Measurements from ENCODE around the gene SSH3. TPM values are rescaled to one million over a fixed set of nuclear protein-coding genes. Genes with fewer than 3 reads are reported as not detected.

The SSH3 gene
- polyA plus RNA-seq, 1 donor: 20.5 TPM

DNA sequence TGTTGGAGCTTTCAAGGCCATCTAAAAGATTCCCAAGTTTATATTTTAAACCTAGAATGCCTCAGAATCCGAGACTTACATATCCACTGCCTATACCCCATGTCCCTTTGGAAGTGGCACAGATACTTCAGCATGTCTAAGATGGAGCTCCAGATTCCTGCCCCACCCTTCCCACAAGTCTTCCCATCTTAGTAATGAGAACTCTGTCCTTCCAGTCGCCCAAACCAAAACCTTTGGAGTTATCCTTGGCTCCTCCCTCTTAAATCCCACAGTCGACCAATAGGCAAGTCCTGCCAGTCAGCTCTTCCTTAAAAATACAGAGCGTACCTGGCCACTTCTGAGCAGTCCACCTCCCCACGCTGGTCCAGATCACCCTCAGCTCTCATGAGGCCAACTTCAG is 45.7 kb downstream of the SSH3 start:
- no peak for DNase-seq

DNA sequence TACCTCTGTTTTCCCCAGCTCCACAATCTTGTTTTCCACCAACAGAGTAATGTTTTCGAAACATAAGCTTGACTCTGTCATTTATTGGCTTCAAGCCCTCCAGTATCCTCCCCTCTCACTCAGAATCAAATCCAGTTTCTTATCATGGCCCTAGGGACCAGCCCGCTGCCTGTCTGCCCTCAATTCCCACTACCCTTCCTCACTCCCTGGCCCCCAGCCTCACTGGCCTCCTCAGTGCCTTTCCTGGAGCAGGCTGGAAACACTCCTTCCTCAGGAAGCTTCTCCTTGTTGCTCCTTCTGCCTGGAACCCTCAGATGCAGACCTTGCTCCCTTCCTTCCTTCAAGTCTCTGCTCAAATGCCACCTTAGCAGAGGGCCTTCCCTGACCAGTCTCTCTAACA is 46.1 kb downstream of the SSH3 start:
- DNase-seq: no peak

DNA sequence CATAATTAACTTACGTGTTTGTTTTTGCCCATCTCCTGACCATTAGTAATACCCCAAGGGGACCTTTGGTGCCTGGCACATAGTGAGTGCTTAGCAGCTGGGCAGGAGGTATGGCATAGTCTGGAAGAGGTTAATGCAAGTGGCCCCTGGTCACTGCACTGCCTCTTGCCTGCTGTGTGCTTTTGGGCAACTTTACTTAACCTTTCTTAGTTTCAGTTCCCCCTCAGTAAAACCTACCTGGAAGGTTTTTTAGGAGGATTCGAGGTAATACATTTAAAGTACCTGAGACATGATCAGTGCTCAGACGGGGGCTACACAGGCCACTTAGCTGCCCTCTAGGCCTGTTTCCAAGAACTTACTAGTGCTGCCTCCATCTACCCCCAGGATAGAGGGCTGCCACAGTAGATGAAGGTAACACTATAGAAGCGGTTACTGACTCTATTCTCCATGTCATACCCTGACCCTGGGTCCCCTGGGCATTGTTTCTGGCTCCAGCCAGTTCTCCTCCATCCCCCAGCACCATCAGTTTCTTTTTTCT is 46.7 kb downstream of the SSH3 start:
- DNase-seq: no peak

DNA sequence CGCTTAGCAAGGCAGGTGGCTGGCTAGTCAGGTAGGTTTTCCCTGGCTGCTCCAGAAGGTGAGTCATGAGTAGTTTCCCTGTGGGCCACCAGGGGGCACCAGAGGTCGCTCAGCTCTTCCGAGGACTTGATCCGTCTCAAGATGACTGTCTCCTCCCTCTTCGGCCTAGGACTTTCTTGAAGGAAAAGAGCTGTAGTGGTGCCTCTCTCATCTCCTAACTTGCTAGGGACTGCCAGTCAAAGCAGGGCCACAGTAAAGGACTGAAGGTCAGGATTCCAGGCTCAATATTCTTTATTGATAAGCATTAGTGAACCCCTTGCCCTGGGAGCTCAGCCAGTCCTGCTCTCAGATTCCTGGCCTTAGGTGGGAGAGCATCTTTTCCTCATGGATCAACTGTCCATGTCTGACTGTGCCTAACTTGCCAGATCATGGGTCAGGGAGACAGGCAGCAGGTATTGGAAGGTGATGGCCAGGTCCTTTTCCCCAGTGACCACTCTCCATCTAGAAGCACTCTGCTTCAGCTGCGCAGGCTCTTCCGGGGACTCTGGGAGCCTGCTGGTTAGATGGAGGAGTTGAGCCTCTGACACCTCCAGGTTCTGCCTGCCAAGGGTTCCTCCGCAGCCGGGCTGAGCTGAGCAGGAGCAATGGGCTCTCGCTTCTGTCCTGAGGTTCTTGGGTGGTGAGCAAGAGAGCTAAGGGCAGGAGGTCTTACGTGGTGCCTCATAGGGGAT is 48.1 kb downstream of the SSH3 start:
- DNase-seq: peak; percentile 78

DNA sequence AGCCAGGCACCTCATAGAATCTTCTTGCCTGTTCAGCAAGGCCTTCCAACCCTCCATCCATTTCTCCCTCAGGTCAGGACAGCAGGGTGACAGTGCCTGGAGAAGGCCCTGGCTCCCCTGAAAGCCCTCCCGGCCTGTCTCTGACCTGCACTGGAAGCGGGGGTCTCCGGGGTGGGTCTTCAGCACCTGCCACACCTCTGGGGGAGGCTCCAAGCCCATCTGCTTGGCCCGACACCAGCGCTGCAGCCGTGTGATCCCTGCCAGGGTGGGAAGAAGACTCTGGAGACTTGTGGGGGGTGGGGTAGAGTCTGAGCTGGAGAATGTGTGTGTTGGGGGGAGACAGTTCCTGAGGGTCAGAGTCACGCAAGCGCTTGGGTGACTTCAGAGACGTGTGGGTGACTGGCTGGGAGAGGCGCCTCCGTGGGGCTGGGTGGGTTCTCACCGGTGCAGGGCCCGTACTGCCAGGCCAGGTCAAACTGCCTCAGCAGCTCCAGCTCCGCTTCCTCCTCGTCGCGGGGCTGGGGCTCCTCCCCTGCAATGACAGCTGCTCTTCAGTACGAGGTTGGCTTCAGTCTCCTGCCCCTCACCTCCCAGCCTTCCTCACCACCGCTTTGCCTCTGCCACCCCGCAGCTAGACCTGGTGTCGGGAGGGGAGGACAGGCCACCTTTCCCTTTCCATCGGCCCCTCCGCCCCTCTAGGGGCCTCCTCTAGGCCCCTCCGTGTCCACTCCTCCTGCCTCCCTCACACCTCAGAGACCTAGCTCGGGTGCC is 49.4 kb downstream of the SSH3 start:
- DNase-seq: no peak

DNA sequence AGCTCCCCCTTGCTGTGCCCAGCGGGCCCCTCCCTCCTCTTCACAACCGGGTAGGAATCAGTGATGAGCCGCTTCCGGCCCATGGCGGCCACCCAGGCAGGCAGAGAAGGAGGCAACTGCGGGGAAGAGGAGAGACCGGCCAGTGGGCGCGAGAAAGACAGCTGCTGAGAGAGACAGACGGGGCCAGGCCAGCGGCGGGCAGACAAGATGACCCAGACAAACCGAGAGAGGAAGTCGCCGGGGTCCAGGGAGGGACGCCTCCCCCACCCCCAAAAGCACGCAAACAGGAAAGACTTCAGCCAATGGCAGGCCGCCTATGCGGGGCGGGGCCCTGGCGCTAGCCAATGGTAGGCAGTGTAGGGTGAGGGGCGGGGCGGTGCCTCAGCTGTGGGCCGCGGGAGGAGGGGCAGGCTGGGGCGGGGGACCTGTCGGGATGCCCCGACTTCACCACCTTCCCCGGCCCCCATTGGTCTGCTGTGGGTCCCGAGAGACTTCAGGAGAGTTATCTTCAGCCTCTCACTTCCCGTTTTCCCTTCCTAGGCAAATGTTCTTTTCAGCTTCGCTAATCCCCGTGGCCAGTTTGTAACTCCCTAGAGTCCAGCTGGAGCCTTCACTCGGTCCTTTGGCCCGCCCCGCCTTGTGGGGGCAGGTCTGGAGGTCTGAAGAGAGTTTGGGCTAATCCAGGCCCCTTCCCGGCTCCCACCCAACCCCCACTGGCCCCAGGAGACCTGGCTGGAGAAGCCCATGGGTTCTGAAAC is 50.2 kb downstream of the SSH3 start, which contains the start of gene POLD4:
TSS of gene POLD4 (minus strand) at position 230 of the 758 bp plus-strand sequence. CDS start at position 83, 147 bp downstream.
- DNase-seq: peak; percentile 94

DNA sequence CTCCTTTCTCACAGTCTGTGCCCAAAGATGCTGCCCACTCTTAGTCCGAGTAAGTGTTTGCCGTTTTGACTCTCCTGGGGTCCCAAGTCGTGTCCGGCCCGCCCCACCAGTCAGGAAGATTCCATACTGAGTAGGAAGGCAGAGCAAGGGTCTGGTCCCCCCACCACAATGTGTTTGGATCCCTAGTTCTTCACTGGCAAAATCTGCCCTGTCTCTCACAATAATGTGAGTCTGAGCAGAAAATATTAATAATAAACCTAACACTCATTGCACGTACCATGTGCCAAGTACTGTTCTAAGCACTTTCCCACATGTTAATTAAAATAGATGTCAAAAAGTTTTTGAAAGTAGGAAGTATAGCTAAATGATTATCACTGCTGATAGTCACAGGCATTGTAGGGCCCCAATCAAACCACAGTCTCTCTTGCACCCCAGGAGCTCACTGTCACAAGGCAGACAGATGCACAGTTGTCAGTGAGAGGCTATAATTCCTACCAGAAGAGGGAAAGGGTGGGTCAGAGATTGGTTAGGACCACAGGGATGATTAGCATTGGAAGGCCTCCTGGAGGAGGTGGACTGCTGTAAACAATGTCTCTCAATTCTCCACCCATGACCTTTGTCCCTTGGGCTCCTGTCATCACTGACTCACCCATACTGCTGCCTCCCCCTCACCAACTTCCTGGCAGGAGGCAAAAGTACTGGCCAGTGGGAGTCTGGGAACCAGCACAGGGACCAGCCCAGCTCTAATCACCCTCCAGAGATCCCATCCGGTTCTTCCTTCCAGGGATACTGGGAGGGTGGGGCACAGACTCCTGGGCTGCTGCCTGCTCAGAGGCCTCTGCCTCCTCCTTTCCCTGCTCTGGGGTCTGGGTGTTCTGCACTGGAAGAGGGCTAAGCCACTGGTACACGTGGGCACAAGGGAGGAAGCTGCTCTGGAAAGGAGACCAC is 51.0 kb downstream of the SSH3 start:
- no peak for DNase-seq

DNA sequence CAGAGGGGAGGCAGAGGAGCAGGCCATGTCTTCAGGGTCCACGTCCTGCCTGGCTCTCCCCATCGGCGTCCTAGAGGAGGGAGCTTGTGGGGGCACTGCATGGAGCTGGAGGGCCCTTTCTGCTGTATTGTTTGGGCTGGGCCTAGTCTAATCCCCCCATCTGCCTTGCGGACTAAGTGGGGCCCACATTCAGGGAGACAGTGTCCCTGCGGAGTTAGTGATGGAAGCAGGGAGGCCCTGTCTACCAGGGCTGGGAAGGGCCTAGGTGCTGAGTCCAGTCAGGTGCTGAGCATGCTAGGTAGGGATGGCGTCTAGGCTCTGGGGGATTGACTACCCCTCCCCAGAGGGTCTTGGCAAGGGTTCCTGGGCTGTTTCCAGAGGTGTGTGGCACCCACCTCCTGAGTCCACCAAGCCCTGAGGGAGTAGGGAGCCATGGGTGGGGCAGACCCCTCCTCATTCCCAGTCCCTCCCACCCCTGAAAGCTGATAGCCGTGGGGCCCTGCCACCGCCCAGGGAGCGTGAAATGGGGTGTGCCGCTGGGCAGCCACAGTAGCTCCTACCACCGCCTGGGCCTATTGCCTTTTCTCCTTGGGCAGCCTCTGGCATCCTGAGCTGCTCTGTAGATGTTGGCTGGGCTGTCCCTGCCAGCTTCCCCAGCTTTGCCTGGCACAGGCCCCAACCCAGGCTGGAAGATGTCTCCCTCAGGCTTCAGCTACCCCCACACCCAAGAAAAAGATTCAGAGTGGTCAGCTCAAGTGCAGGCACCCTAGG is 51.9 kb downstream of the SSH3 start:
- no peak for DNase-seq

DNA sequence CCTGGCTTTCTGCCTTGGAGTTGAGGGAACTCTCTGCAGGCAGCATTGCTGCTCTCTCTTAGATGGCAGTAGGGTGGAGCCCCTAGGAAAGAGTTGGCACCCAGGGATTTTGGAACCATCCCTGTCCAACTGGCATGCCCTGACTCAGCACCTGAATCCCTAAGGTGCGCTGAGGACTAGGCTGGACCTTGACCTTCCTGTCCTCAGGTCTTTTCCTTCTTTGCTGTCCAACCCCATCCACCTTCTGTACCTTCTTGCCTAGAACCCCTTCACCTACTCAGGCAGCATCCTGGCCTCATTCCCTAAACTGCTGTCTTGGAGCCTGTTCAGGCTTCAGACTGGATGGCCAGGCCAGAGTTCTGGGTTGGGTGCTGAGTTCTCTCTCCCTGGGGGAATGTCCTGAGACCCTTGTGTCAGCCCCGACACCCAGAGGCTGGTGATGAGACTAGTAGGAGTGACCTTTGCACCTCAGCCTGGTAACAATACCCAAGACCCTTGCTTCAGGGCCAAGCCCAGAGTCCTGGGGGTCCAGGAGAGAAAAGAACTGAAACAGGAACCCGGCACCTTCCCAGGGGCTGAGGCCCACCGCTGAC is 52.6 kb downstream of the SSH3 start:
- no peak for DNase-seq

DNA sequence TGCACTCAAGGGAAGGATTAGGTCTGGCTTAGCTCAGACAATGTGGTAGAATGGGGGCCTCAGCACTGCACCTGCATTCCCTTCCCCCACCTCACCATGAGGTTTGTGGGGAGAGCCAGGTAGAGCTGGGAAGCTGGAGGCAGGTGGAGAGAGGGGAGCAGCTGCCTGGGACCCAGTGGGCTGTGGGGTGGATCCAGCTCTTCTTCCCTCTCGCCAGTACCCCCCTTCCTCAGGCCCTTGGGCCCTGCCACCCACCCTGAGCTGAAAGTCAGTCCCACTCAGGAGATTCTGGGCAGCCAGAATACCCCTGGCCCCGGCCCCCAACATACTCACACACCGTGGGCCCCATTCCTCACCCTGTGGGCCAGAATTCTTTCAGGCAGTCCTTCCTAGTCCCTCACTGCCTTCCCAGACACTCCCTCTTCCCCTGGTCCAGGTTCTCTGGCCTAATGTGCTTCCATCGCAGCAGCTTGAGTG is 53.1 kb downstream of the SSH3 start:
- DNase-seq: no peak

DNA sequence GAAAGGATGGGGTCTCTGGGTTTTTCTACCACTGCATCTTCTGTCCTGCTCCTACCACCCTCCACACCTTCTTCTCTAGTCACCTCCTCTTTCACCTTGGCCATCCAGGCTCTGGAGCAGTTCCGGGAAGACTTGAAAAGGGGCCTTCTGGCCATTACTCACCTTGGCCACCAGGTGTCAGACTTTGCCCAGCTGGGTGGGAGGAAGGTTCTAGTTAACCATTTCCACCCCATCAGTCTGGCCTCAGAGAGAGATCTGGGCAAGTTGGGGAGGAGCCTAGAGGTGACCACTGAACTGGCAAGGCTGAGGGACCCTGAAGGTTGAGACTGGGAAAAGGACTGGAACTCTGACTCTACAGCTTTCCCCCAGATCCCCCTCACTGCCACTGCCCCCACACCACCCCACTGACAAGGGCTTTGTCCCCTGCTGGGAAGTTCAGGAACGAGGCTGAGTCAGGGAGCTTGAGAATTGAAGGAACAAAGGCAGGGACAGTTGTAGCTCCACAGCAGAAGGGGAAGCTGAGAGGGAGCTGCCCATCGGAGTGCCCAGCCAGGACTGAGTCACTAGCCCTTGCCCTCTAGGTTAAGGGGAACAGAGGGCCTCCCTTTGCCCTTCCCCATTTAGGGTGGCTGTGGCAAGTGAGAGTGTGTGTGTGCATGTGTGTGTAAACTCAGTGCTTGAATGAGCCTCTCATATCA is 53.7 kb downstream of the SSH3 start:
- peak; percentile 67 for DNase-seq

DNA sequence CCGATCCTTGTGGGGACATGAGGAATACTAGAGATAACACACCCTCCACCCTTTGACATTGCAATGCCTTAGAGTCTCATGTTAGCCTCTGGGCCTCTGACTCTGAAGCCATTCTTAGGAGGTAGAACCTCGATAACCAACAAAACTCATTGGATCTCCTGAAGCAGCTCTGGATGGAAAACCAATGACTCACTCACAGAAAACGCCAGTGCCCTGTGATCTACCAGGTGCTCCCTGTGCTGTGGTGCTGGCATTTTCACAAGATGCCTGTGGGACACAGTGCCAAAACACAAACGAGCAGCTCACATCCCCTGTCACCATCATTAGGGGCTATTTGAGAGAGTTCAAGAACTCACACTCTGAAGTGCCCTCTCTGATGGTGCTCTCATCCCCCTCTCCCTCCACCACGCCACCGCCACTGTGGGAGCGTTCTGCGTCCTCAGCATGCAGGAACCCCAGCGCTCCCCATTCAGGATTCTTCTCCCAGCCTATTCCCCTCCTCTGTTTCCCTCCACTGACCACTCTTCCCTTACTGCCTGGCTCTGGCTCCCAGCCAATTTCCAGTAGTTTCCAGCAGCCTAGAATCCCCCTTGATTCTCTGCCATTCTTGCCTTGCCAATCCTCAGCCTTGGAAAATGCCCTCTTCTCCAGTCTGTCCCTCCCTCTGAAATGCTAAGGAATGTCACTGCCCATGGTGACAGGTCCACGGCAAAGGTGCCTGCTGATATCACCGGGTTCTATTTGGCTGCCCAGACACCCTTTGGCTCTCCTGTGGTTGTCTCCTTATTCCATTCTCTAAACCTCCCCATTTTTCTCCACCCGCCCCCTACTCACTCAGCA is 54.7 kb downstream of the SSH3 start:
- DNase-seq: no peak

Other genes starting within 250 kb of the SSH3 start
- gene RHOD, start 246.7 kb upstream of the SSH3 start, polyA plus RNA-seq (ENCODE audit: insufficient read length): 13.7 TPM
- 64.1 TPM for gene KDM2A, start 184.3 kb upstream of the SSH3 start, polyA plus RNA-seq (ENCODE audit: insufficient read length)
- gene GRK2, start 37.1 kb upstream of the SSH3 start, polyA plus RNA-seq (ENCODE audit: insufficient read length): 61.1 TPM
- 34.4 TPM for gene ANKRD13D, start 14.2 kb upstream of the SSH3 start, polyA plus RNA-seq (ENCODE audit: insufficient read length)
- 33.3 TPM for gene POLD4, start 50.0 kb downstream of the SSH3 start, polyA plus RNA-seq (ENCODE audit: insufficient read length)
- gene CLCF1, start 70.1 kb downstream of the SSH3 start, polyA plus RNA-seq (ENCODE audit: insufficient read length): 3.6 TPM
- gene RAD9A, start 88.5 kb downstream of the SSH3 start, polyA plus RNA-seq (ENCODE audit: insufficient read length): 10.5 TPM
- gene PPP1CA, start 98.3 kb downstream of the SSH3 start, polyA plus RNA-seq (ENCODE audit: insufficient read length): 146 TPM
- 5.4 TPM for gene TBC1D10C, start 100.6 kb downstream of the SSH3 start, polyA plus RNA-seq (ENCODE audit: insufficient read length)
- gene CARNS1, start 112.1 kb downstream of the SSH3 start, polyA plus RNA-seq (ENCODE audit: insufficient read length): 87.1 TPM
- gene RPS6KB2, start 125.0 kb downstream of the SSH3 start, polyA plus RNA-seq (ENCODE audit: insufficient read length): 30.3 TPM
- 0.67 TPM for gene PTPRCAP, start 134.2 kb downstream of the SSH3 start, polyA plus RNA-seq (ENCODE audit: insufficient read length)
- 30.0 TPM for gene CORO1B, start 139.9 kb downstream of the SSH3 start, polyA plus RNA-seq (ENCODE audit: insufficient read length)
- gene GPR152, start 149.2 kb downstream of the SSH3 start, polyA plus RNA-seq (ENCODE audit: insufficient read length): not detected
- gene CABP4, start 151.8 kb downstream of the SSH3 start, polyA plus RNA-seq (ENCODE audit: insufficient read length): 2.5 TPM
- gene TMEM134, start 165.7 kb downstream of the SSH3 start, polyA plus RNA-seq (ENCODE audit: insufficient read length): 61.4 TPM
- 48.1 TPM for gene AIP, start 179.5 kb downstream of the SSH3 start, polyA plus RNA-seq (ENCODE audit: insufficient read length)
- gene PITPNM1, start 201.8 kb downstream of the SSH3 start, polyA plus RNA-seq (ENCODE audit: insufficient read length): 7.4 TPM
- 23.6 TPM for gene CDK2AP2, start 204.6 kb downstream of the SSH3 start, polyA plus RNA-seq (ENCODE audit: insufficient read length)
- not detected for gene CABP2, start 219.9 kb downstream of the SSH3 start, polyA plus RNA-seq (ENCODE audit: insufficient read length)

All from hindlimb muscle (tissue), 1 donor.